Measurements from ENCODE around the gene PCDH7. TPM values are rescaled to one million over a fixed set of nuclear protein-coding genes. Genes with fewer than 3 reads are reported as not detected.

Gene PCDH7
- total RNA-seq, 1 donor from 2014 or later = 12.1 TPM

DNA sequence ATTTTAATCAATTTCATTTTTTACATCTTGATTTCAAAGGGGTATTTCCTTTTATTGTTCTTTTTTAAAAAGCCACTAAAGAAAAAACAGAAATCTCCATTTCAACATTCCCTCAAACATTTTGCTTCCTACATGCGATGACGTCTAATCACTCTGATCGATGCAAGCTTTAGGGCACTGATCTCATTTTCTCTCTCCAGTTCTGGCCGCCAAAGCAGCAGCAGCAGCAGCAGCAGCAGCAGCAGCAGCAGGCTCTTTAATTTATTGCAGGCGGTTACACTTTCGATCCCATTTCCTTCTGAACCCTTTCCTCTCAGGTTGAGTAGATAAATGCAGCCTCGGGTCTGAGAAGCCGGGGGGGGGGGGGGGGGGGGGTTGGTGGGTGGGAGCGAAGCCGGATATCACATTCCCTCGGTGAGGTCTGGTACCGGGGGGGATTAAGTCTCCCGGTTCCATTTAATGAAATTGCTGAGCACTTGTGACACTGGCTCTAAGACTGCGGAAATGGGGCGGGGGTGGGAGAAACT lies 3.4 kb upstream of the PCDH7 start:
- FAIRE-seq = no peak
- no peaks in the 10 kb centered on the region for H3K27me3 ChIP-seq (ENCODE audit: control insufficient read depth, insufficient read depth, low read length)
- H3K36me3 ChIP-seq (ENCODE audit: control insufficient read depth, insufficient read depth, low read length) = no peaks in the 10 kb centered on the region
- TF ChIP-seq, protein P1, sequence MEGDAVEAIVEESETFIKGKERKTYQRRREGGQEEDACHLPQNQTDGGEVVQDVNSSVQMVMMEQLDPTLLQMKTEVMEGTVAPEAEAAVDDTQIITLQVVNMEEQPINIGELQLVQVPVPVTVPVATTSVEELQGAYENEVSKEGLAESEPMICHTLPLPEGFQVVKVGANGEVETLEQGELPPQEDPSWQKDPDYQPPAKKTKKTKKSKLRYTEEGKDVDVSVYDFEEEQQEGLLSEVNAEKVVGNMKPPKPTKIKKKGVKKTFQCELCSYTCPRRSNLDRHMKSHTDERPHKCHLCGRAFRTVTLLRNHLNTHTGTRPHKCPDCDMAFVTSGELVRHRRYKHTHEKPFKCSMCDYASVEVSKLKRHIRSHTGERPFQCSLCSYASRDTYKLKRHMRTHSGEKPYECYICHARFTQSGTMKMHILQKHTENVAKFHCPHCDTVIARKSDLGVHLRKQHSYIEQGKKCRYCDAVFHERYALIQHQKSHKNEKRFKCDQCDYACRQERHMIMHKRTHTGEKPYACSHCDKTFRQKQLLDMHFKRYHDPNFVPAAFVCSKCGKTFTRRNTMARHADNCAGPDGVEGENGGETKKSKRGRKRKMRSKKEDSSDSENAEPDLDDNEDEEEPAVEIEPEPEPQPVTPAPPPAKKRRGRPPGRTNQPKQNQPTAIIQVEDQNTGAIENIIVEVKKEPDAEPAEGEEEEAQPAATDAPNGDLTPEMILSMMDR (IDR thresholded peaks at IDR 0.05; ENCODE audit: insufficient read depth, low read length, severe bottlenecking) = no peak
- DNase-seq (ENCODE audit: low read depth) = no peak
- peak overlapping the region; percentile 55 for H3K4me3 ChIP-seq (ENCODE audit: low read depth, low read length)

DNA sequence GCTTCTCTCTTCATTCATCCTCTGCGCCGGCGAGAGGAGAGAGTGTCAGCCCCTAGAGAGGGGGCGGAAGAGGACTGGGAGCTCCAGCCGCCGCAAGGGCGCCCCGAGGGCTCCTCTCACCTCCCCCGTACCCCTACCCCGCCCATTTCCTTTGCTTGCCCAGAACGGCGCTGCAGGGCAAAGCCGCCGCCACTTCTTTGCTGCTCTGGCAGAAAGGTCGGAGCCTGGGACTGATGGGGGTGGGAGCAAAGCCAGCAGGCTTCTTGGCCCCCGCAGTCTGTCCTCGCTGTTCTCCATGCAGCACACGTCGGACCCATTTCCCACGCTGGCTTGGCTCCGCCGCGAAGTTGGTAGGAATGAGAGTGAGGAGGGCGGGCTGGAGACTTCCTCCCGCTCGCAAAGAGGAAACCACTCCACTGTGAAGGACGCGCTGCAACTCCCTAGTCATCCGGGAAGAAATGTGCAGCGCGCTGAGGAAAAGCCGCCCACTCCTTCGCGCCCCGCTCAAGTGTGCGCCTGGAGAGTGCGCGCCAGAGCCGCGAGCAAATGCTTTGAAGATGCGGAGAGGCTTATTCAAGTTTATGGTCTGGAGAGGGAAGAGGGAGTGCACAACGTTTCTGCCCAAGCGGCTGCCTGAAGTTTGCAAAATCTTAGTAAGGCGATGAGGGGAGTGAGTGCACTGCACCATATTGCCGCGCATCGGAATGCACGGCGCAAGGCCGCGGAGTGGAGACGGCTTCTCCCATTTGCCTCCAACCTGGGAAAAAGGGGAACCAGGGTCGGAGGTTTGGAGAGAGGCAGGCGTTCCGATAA lies 2.8 kb upstream of the PCDH7 start:
- DNase-seq (ENCODE audit: low read depth) (peak; percentile 60), FAIRE-seq (no peak)
- H3K36me3 ChIP-seq (ENCODE audit: control insufficient read depth, insufficient read depth, low read length) = no peaks in the 10 kb centered on the region
- H3K4me3 ChIP-seq (ENCODE audit: low read depth, low read length) = peak overlapping the region; percentile 55
- TF ChIP-seq, protein P1 (IDR thresholded peaks at IDR 0.05; ENCODE audit: insufficient read depth, low read length, severe bottlenecking) = no peak
- no peaks in the 10 kb centered on the region for H3K27me3 ChIP-seq (ENCODE audit: control insufficient read depth, insufficient read depth, low read length)

DNA sequence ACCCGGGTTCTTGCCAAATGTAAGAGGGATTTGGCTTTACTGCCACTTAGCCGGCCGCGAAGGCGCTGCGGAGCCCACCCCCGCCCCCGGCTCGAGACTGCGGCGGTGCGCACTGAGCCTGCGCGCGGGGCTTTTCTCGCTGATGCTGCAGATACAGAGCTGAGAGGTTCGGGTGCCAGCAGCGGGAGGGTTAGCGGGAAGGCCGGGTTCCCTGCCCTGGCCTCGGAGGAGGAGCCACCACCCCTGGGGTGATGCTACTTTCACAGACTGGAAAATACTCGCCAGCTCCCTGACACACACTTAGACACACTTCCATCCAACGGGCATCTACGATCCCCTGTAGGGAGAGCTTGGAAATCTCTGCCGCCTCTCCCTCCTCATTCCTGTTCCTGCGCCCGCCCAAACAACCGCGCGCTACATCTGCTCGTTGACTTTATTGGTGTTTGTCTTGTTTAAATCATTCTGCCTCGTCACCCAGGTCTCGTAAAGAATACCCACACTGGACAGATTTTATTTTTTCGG lies 2.1 kb upstream of the PCDH7 start:
- H3K27me3 ChIP-seq (ENCODE audit: control insufficient read depth, insufficient read depth, low read length) = no peaks in the 10 kb centered on the region
- DNase-seq (ENCODE audit: low read depth) (peak; percentile 42), FAIRE-seq (no peak)
- H3K4me3 ChIP-seq (ENCODE audit: low read depth, low read length) = peak overlapping the region; percentile 55
- TF ChIP-seq, protein P1 (IDR thresholded peaks at IDR 0.05; ENCODE audit: insufficient read depth, low read length, severe bottlenecking) = no peak
- H3K36me3 ChIP-seq (ENCODE audit: control insufficient read depth, insufficient read depth, low read length) = no peaks in the 10 kb centered on the region

DNA sequence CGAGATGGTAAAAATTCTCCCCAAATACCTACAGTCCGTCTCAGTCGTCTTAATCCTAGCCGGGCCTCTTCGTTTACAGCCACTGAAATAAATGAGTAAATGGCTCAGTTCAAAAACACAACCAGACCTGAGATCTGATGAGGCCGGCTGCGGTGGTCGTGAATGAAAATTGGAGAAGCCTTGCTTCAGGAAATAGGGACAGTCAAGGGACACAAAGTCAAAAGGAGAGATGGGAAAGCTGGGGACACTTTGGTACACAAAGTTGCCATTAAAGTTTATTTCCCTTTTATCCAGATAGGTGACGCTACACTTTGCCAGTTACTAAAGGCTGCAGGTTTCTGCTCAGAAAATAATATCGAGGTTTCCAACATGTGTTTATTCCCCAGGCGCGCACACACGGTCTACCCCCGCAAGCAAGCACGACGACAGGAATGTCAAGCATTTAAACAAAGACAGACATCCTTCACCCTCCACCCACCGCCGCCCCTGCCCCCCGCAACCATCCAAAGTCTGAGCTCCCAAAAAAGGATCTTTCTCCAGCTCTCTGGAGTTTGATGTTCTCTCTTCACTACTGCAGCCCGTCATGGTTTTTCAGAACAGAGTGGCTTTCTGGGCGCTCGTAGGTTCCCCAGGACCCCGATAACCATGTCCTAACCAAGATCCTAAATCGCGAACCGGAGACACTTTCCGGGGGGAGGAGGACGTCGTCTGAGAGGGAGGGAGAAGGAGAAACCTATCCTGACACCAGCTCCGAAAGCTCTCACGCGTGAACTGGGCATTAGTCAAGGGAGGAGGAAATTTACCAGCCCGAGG lies 1.3 kb upstream of the PCDH7 start:
- TF ChIP-seq, protein P1 (IDR thresholded peaks at IDR 0.05; ENCODE audit: insufficient read depth, low read length, severe bottlenecking) = peak; percentile 43
- H3K36me3 ChIP-seq (ENCODE audit: control insufficient read depth, insufficient read depth, low read length) = no peaks in the 10 kb centered on the region
- no peaks in the 10 kb centered on the region for H3K27me3 ChIP-seq (ENCODE audit: control insufficient read depth, insufficient read depth, low read length)
- DNase-seq (ENCODE audit: low read depth) = peak; percentile 40
- peak overlapping the region; percentile 55 for H3K4me3 ChIP-seq (ENCODE audit: low read depth, low read length)
- no peak for FAIRE-seq

DNA sequence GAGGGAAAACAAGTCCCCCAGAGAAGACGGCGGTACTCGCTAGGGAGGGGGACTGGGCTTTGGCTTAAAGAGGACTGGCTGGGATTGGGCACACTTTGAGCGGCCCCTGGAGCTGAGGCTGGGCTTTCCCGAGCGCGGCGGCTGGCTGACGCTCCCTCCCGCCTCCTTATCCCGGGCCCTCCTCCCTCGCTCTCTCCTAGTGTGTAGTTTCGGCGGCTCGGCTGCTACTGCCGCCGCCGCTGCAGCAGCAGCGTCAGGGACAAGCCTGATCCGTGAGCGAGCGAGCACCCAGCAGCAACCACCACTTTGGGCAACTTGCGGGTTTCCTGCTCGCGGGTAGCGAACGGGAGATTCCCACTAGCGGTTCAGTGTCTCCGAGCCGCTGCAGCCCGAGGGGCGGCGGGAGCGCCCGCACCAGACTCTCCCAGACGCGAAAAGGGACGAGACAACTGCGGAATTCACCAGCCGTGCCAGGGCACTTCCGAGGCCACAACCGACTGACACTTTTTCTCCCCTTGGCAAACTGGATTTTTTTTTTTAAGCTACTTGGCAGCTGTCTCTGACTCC lies 632 bp upstream of the PCDH7 start:
- no peaks in the 10 kb centered on the region for H3K27me3 ChIP-seq (ENCODE audit: control insufficient read depth, insufficient read depth, low read length)
- peak overlapping the region; percentile 55 for H3K4me3 ChIP-seq (ENCODE audit: low read depth, low read length)
- TF ChIP-seq, protein P1 (IDR thresholded peaks at IDR 0.05; ENCODE audit: insufficient read depth, low read length, severe bottlenecking) = peak; percentile 0
- DNase-seq (ENCODE audit: low read depth) (peak; percentile 47), FAIRE-seq (no peak)
- no peaks in the 10 kb centered on the region for H3K36me3 ChIP-seq (ENCODE audit: control insufficient read depth, insufficient read depth, low read length)
